Nucleus accumbens (tissue), 56 donors: ENCODE measurements around the gene GNG2.
"Not testable (repeated sequence)": the region's sequence is repeated elsewhere in the genome, so short reads cannot be mapped to it uniquely, and the experiment has no call there.

ENCODE experiments used
- DNase-seq, 56 donors: peaks; one replicate each; lab custom pipeline; 2025; lab: John Stamatoyannopoulos, UW

GNG2 gene

DNA sequence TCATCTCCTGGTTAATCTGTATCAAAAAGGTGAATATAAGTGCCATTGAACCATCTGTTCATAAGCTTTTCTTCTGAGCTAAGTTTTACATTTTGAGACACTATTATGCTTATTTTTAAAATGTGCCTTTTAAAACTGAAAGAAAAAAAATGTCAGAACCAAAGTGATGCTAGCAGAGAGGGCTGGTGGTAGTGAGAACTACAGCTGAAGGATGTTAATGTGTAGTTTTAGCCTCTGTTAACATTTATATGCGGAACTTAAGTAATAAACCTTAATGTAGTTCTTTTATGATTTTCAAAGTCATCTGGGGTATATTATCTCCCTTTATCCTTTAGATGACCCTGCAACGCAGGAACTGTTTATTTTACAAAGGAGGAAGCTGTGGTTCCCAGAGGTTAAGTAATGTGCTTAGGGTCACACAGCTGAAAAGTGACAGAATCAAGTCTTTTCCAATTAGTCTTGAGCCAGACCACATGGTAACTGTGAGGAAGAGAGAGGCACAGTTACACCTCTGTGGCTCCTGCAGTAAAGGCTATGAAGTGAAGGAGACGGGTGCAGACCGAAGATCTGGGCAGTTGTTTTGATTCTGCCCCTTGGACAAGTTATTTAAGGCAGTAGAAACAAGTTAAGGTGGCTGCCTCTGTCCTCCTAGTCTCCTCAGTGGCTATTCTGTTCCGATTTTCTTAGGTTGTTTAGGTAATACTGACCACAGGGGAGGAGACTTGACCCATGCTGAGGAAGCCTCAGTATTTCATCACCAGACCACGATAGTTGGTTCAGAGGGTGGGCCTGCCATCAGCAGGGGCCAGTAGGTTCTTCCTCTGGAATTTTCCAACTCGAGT, 23.9 kb downstream of the GNG2 start:
- no peak for DNase-seq

DNA sequence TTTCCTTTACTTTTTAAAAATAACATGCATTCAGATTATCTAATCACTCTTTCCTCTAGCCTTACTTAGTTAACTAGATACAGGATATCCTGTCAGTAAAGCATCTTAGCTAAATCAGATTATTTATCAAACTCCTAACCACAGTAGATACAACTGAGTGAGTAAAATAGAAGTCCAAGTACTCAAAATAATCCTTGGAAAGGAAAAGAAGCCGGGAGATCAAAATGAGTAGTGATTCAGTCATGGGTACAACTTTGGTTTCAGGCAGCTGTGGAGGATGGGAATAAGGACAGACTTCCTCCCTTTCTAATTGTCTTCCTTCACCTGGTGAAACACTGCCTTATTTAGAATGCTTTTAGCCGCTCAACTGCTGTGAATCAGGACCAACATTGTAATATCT, 29.4 kb downstream of the GNG2 start:
- DNase-seq, result no peak

DNA sequence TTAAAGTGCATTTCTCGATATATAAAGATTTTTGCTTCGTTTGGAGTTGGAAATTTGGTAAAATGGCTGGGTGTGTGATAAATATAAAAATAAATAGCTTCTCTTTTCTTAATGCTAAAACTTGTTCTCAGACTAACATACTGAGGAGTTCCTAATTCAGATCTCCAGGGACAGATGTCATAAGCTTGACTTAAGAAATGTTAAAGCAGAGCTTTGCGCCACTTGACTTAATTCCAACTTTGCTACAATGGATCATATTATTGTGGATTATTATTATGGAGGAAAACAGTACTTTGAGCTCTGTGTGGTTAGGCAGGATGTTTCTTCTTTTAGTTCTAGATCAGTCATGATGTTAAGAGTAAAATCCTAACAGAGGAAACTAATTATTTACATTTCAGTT, 33.8 kb downstream of the GNG2 start:
- DNase-seq, result no peak

DNA sequence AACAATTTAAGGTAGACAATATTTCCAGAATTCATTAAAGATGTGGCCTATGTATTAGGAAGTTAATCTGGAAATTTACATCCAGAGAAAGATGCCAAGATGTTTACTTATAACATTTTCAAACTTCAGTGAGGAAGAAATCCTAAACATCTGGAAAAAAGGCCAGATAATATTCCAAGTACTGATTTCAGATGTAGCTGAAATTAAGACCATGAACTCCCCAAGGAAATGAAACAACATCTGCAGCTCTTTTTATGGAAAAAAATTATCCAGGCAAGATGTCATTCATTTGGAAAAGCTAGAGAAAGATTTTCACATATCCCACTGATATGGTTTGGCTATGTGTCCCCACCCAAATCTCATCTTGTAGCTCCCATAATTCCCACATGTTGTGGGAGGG, 35.0 kb downstream of the GNG2 start:
- no peak for DNase-seq

DNA sequence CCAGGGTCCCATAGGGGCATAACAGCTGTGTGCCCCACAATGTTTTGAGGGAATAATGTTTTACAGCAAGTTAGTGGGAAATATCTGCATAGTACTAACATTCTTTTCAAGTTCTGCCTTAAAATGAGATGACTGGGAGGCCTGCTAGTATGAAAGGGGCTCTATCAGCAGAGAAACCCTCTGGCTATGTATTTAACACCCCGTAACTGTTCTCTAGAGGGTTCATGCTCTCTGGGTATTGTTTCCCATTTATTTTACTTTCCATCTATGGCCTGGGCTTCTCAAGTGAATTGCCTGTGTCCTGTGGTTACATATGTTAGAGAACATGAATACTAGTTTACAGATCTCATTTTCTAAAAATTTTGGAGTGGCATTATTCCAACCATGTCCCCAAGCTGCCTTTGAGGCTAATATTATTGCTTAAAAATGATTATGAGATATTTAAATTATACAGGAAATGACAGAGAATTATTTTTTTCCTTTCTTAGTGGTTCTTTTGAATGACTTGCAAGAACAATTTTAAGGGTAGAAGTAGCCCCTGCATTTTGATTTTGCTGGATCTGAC, 37.5 kb downstream of the GNG2 start:
- DNase-seq, result no peak

DNA sequence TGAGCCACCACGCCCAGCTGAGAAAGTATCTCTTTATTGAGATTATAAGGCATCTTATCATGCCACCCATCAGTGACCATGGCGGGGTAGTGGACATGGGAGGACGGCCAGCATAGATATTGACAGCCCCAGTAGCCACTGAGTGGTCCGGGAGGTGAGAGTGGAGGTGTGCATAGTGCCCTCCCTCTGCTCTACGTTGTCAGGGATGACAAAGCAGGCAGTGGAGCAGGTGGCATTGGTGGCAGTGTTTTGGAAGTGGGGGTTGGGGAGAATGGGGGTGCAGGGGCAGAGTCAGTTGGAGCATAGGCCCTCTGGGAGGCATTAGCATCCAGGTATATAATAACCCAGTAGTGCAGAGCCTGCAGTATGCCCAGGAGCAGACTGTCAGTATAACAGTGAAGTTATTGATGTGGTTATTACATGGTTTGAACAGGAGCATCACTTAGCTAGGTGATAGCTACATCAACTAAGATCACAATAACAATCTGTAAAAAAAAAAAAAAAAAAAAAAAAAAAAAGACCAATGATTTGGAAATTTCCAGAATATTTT, 41.1 kb downstream of the GNG2 start:
- no peak for DNase-seq

DNA sequence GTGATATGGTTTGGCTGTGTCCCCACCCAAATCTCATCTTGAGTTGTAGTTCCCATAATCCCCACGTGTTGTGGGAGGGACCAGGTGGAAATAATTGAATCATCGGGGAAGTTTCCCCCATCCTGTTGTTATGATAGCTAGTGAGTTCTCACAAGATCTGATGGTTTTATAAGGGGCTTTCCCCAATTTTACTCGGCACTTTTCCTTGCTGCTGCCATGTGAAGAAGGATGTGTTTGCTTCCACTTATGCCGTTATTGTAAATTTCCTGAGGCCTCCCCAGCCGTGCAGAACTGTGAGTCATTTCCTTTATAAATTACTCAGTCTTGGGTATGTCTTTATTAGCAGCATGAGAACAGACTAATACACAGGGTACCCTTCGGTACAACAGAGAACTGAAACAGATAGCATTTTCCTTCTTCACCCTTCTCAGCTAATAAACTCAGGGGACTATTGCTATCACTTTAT, 45.3 kb downstream of the GNG2 start:
- not testable (repeated sequence) for DNase-seq

DNA sequence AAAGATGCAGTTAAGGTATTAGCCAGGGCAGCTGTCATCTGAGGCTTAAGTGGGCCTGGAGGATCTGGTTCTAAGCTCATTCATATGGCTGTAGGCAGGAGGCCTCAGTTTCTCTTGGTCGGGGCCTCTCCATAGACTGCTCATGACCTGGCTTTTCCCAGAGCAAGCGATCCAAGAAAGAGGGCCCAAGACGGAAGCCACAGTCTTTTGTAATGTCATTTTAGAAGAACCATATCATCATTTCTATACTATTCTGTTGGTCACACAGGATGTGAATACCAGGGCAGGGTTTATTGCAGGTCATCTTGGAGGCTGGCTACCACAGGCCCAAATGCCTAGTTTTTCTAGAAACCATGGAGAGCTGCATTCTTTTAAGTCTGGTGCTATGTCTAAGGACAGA, 47.7 kb downstream of the GNG2 start:
- DNase-seq, result no peak

DNA sequence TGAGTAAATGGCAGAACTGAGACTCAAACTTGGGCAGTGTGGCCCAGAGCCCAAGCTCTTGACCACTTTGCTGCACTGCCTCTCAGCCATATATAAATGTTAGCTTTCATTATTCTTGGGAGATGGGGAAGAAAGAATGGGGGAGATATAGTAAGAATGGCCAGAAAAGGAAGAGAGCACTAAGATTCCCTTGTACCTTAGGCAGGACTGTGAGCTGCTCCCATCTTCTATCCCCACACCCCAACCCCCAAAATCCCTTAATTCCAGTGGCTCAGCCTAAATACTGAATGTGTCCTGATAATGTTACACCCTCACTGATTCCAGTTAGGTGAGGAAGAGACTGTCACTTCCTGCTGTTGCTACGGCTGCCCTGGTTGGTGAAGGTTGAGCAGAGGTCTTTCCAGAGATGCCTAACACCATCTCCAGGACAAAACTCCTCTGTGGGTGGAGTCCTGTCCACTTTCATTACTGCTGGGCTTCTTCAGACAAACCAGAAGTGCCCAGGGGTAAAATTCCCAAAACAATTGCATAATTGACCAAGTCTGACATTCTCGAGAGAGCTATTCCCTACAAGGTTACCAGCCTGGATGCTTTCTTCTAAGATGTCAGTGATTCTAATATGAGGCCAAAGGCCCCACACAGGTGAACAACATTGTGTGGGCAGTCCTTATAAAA, 51.8 kb downstream of the GNG2 start:
- no peak for DNase-seq

DNA sequence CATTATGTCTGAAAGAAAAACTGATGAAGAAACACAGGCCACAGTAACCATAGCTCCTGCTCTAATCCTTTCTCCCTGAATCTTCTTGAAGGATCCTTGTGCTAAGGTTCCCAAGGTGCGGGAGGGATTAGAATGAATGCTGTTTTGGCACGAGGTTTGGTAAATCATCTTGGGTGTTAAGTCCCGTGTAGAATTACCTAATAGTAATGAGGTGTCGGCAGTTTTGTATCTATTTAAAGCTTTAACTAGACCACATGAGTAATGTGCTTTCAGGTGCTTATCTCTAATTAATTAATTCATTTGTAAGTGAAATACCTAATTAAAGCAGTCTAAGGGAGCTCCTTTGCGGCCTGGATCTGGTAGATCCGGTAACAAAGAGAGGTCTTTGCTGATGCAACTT, 53.9 kb downstream of the GNG2 start:
- no peak for DNase-seq

DNA sequence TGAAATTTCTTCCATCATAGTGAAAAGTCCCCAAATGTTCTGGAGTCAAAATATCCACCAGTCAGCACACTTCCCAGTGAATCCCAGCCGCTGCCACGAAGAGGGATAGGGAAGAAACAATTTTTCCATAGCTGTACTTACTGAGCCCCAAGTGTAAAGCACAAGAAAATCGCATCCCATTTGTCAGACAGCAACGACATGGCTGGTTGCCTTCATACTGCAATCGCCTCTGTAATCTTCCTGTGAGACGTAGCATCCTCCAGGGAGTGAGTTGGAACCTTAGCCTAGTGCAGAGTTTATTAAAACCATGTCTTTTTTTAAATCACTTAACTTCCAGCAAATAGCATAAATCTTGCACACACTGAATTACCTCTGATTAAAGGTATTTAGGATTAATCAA, 56.8 kb downstream of the GNG2 start:
- DNase-seq, result no peak

DNA sequence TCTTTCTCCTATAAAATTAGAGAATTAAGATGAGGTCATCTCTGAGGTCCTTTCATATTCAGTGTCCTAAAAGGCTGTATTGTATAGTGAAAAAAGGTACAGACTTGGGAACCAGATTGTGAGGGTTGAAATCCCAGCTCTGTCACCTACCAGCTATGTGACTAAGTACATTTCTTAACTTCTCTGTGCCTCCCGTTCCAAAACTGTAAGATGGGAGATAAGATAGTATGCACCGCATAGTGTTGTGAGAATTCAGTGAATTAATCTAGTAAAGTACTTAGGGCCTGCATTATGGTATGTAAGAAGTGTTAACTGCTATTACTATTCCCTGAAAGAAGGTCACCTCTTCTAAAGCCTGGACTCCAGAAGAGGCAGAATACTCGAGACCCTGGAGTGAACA, 60.6 kb downstream of the GNG2 start:
- DNase-seq, result no peak

DNA sequence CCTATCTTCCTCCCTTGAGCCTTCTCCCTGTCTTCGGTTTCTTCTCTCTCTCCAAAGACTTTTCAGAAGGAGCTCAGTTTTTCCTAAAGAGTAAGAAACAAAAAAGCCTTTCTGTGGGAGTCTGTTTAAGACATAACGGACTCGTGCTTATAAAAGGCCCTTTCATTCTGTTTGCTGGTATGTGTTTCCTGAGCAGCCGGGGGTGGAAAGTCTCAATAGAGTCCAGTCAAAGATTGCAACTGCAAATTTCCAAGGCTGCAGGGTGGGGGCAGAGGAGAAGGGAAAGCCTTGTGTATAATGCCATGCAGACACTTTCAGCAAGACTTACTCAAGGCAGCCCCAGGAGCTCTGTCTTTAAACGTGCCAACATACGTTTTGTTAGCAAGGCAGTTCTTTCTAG, 62.2 kb downstream of the GNG2 start:
- peak in 11 of 56 donors; percentile 1 to 11 (median 5) for DNase-seq

DNA sequence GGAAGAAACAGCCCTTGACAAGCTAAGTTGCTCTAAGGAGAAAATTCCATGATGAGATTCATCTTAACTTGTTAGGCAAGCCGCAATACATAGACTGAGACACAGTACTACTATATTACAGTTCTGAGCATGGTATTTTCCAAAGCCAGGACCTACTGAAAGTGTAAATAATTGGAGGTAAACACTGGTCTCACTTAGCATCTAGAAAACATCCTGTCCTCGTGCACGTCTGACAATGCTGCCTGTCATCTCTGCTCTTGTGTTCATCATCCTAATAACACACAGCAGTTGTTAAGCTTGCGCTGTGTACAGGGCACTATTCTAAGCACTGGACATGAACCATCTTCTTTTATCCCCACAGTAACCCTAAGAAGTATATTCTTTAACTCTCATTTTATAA, 64.2 kb downstream of the GNG2 start:
- no peak for DNase-seq

DNA sequence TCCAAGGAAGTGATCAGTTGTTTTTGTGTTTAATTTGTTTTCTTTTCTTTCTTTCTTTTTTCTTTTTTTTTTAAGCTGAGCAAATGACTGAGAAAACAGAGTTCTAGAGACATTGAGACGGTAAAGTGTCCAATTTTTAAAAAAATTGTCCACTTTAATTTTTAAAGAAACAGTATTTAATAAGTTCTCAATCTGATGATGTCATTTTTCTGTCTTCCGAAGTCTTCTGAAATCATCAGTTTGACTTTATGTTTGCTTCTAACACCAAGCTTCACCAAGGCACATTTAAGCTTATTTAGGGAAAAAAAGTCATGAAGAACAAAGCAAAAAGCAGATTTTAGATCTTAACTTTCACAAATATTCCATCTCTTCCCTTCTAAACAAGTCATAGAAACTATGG, 65.6 kb downstream of the GNG2 start:
- DNase-seq, result no peak

DNA sequence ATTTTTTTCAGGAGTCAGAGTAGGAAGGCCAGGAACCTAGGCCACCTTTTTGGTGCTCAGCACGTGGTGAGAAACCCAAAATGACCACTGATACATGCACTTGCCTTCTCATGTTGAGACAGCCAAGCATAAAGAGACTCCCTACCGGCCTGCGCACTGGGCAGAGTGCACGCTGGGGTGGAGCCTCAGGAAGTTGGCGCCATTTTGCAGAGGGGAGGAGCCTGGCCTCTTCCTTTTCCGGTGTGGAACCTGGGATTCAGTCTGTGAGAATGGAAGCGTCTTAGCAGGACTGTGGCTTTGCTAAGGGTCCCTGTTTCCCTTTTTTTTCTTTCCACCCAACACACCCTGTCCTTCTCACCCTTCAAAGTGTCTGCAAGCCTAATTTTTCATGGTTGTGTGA, 66.0 kb downstream of the GNG2 start:
- DNase-seq, result no peak

DNA sequence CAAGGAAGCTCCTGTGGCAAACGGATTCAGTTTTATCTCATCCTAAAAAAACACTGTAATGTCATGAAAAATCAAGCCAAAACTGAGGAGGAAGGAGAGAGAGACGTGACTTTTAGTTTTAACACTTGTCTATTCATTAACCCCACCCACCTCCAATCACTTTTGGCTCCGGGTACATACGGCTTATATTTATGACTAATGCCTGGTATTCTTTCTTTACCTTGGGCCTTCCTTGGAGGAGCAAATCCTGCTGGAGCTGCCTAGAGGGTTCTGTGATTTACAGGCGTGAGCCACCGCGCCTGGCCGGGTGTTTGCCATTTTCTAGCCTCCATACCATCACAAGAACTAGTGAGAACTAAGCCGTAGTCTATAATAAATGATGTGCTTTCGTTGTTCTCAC, 68.2 kb downstream of the GNG2 start:
- no peak for DNase-seq

DNA sequence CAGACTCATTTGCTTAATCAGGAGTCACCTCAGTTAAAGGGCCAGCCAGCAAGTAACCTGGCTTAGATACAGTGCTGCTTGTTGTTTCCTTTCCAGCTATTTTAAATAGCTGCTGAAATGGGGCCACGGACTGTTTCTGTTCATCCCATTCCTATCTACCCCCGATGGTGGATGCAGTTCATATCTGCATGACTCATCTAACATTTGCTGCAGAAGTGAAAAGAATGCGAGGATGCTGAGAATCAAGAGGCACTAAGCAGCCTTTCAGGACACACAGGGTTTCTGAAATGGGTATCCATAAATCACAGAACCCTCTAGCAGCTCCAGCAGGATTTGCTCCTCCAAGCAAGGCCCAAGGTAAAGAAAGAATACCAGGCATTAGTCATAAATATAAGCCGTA, 68.8 kb downstream of the GNG2 start:
- peak in 1 of 56 donors; percentile 3 for DNase-seq

DNA sequence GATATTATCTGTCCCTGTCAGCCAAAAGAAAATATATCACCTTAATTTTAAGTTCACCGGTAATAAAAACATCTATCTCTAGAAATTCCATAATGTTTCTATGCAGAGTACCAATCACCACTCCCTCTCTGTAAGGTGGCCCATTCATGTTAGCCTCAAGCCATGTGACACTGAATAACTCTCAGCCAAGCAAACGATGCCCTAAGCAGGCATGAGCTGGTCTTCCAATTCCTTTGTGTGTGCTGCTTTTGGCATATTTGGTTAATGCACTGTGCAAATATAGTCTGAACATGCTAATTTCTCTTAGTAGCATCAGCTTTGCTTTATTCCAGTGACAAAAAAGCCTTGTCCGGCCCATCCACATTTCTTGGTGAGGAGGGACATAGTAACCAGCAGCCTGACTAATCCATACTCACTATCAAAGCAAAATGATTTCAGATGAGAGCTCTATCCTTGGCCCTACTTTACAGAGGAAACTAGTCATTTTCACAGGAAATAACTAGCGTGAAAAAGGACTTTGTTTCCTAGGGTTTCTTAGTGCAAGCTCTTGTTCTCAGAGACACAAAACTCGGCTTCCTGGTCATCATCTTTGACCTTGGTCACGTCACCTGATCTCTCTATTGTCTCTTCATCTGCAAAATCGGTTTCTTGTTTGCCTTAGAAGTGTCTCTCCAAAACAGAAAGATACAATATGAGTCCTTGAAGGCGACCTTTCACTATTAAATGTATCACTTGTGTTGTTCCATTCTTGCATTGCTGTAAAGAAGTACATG, 69.7 kb downstream of the GNG2 start:
- no peak for DNase-seq

DNA sequence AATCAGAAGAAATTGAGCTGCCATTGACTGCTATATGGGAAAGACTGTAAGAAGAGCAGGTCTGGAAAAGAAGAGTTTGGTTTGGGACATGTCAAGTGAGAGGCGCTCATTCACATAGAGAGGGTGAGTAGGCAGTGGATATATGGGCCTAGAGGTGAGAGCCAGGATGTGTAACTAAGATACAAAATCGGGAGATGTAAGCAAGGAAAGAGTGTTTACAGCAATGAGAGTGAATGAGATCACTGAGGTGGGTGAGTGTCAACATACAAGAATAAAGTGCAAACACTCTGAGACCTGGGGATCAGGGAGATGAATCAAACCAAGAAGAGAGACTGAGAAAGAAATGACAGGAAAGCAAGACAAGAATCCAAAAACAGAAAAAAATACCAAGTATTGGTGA, 70.9 kb downstream of the GNG2 start:
- DNase-seq, result no peak

DNA sequence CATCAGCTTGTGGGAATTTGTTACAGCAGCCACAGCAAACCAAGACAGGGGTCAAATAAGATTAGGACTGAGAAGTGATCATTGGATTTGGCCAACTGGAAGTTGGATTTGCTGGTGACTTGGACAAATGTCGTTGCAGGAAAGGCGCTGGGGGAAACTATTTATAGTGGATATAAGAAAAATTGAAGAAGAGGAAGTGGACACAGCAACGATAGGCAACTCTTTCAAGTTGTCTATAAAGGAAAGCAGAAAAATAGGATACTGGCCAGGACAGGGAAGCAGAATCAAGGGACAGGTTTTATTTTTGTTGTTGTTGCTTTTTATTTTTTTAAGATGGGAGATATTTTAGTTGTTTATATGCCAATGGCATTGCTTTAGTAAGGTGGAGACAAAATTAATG, 72.8 kb downstream of the GNG2 start:
- DNase-seq, result no peak
